ENCODE data around the gene KCNJ16. TPM values are rescaled to one million over a fixed set of nuclear protein-coding genes. Genes with fewer than 3 reads are reported as not detected.
A peak's percentile ranks its signal among the peaks of the same experiment; 100 is the strongest.
"Not testable (repeated sequence)": the region's sequence is repeated elsewhere in the genome, so short reads cannot be mapped to it uniquely, and the experiment has no call there.

KCNJ16 gene
- total and polyA plus RNA-seq, 2 of the 13 experiments (the other 11 are each of a cell fraction or from before 2014, with no cell fraction given): not detected

- intact Hi-C loops (cut with micrococcal nuclease; ENCODE audit: unreplicated experiment): no loop called here
- H3K79me2 ChIP-seq (ENCODE audit: insufficient read depth, low read length): no peaks in the 10 kb centered on the region
- in situ Hi-C loops (cut with HindIII; ENCODE audit: extremely low pct_ligation_motif_present, low pct_unique_long_range_greater_than_20kb): no loop called here
- no peak for FAIRE-seq
- H3K9ac ChIP-seq (ENCODE audit: insufficient read depth, low read depth, low read length): no peak overlapping the region
- no peaks in the 10 kb centered on the region for H4K20me1 ChIP-seq (ENCODE audit: insufficient read depth, low read length)
- H3K9me3 ChIP-seq (ENCODE audit: low read length): peaks cover 96% of the 10 kb centered on the region
- no peak overlapping the region for H2AFZ ChIP-seq (ENCODE audit: low read length)
- ChIA-PET POLR2A (no interaction called here), CTCF (ENCODE audit: low intra/inter-chr PET ratio, low total read pairs) (no interaction called here)
- WGBS (ENCODE audit: low lambda C conversion rate): 57% methylated on average over 6 of the region's 6 CpGs
- no peak for DNase-seq (ENCODE audit: low spot score)
- no peaks in the 10 kb centered on the region for H3K4me1 ChIP-seq (ENCODE audit: insufficient read depth, low read length)
- BruUV-seq (replicated peaks): no TSS peak
- no peaks in the 10 kb centered on the region for H3K27me3 ChIP-seq (ENCODE audit: control insufficient read depth in 1 of 2, insufficient read depth in 2 of 2, low read length in 2 of 2)
- no peaks in the 10 kb centered on the region for H3K36me3 ChIP-seq (replicated peaks in 1 of 2; ENCODE audit: control insufficient read depth in 1 of 2, insufficient read depth in 2 of 2, low read length in 2 of 2)
- no peak for ATAC-seq
- no peak overlapping the region for H3K4me2 ChIP-seq (ENCODE audit: low read depth, low read length)
- no peak for TF ChIP-seq ZNF672 (CRISPR knock-in tag; IDR thresholded peaks at IDR 0.05)
- H3K27ac ChIP-seq (ENCODE audit: extremely low read length, insufficient read depth, low read length): no peak overlapping the region
- H3K4me3 ChIP-seq (replicated peaks in 1 of 3; ENCODE audit: insufficient read depth in 1 of 3, low read depth in 2 of 3, low read length in 3 of 3): no peak overlapping the region
Observed at GRCh38 chr17:70041540-70041939, 33.5 kb upstream of the KCNJ16 start.

- TF ChIP-seq MNT (IDR thresholded peaks at IDR 0.05): peak; percentile 95
- DNase-seq (ENCODE audit: low spot score); H3K9ac ChIP-seq (ENCODE audit: insufficient read depth, low read depth, low read length); H3K79me2 ChIP-seq (ENCODE audit: insufficient read depth, low read length); BruUV-seq (replicated peaks); H3K27me3 ChIP-seq (ENCODE audit: control insufficient read depth in 1 of 2, insufficient read depth in 2 of 2, low read length in 2 of 2); H3K4me3 ChIP-seq (replicated peaks in 1 of 3; ENCODE audit: insufficient read depth in 1 of 3, low read depth in 2 of 3, low read length in 3 of 3); H3K4me1 ChIP-seq (ENCODE audit: insufficient read depth, low read length); in situ Hi-C loops (cut with HindIII; ENCODE audit: extremely low pct_ligation_motif_present, low pct_unique_long_range_greater_than_20kb); CTCF ChIA-PET (ENCODE audit: low intra/inter-chr PET ratio, low total read pairs); H3K36me3 ChIP-seq (replicated peaks in 1 of 2; ENCODE audit: control insufficient read depth in 1 of 2, insufficient read depth in 2 of 2, low read length in 2 of 2); H3K4me2 ChIP-seq (ENCODE audit: low read depth, low read length); intact Hi-C loops (cut with micrococcal nuclease; ENCODE audit: unreplicated experiment); FAIRE-seq; POLR2A ChIA-PET; ATAC-seq; H2AFZ ChIP-seq (ENCODE audit: low read length); H3K27ac ChIP-seq (ENCODE audit: extremely low read length, insufficient read depth, low read length); H4K20me1 ChIP-seq (ENCODE audit: insufficient read depth, low read length): not testable (repeated sequence)
- 31% methylated on average over 5 of the region's 5 CpGs for WGBS (ENCODE audit: low lambda C conversion rate)
- peaks cover 93% of the 10 kb centered on the region for H3K9me3 ChIP-seq (ENCODE audit: low read length)
Observed at GRCh38 chr17:70045780-70046179, 29.2 kb upstream of the KCNJ16 start.

All from HepG2 (cell line).